Cerebellar cortex (tissue), 1 donor: ENCODE measurements around the gene PRPF40A.

Source experiments
- DNase-seq: peaks from one replicate; pipeline ENCODE4 v3.0.0-alpha.2; 2015; ENCODE audit warnings: low spot score

Gene PRPF40A

DNA sequence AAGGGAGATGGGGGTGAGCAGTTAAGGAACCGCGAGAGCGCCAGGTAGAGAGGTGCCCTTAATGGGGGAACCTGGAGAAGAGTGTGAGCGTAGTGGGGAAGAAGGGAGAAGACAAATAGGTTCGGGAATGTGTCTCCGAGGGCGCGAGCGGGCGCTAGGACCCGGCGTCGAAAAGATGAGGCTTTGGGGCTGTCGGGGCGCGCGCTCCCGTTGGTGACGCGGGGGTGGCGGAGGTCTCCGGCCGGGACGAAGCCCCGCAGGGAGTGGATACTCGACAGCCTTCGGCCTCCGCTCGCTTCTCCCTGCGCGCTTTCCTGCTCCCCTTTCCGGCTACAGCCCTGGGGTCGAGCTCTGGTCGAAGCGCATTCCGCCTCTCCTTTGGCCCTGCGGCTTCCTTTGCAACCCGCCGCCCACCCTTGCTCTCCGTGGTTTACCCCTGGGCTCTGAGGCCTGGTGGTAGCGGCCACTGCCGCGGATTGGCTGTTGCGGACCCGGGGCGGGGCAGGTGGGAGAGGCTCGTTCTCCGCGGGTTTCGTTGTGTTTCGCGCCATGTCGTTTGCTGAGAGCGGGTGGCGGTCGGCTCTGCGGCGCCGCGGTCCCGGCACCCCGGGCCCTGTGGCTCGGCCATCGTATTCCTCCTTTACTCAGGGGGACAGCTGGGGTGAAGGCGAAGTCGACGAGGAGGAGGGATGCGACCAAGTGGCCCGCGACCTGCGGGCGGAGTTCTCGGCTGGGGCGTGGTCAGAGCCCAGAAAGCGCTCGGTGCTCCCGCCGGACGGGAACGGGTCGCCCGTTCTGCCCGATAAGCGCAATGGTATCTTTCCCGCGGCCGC lies 1.0 kb upstream of the PRPF40A start, which contains the start of gene ARL6IP6:
ARL6IP6 (plus strand) TSS at position 545 of the 833 bp plus-strand sequence; CDS start at position 550, 5 bp downstream.
- peak; percentile 94 for DNase-seq

DNA sequence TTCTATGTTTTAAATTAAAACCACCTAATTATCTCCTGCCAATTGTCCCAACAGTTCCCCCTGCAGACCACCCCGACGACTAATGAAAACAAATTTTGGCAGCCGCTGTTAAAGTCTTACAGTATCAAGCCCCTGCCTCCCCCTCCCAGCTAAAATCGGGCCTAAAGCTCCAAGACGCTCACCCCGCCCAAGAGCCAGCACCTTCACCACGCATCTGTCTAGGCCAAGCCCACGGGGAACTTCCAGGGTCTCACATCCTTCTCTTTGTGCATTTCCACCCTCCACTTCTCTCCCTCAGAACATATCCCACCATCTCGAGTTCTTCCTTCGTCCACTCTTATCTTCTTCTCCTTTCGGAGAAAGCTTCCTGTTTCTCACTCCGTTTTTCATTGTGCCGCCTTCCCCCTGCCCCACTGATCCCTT lies 445 bp downstream of the PRPF40A start:
- no peak for DNase-seq

DNA sequence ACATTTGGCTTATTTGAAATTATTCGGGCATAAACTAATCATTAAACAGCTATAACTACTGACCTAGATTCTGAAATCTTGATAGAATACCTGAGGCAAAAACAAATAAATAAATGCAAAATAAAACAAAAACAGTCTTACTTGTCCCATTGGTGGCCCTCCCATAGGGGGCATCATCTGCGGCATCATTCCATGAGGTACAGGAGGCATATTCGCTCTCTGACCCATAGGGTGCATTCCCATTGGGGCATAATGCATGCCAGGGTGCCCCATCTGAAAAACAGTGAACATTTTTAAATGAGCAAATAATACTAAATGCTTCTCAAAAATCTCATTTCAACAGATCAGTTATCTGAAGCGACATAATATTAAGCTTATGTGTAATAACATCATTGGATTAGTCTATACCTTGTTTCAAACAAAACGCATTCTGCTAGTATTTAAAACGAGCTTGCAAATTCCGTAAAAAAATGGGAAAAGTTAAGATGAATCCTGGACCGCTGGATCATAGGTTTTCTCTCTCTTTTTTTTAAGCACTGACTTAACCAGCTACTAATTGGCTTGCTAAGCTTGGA lies 1.3 kb downstream of the PRPF40A start:
- peak; percentile 35 for DNase-seq

DNA sequence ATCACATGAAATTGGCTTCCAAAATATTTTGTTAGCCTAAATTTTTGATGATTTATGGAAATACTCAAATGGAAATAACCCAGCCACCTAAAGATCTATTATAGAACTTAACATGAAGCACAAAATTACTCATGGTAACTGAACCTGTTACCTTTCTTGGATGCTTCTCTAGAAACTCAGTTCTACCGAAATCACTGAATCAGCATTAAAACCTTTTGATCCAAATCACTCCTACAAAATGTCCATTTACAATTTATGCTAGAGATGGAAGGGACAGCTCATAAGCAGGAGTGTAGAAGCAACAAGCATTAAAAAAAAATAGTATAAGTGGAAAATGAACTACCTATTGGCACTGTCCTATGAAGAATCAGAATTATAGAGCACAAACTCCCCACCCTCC lies 2.1 kb downstream of the PRPF40A start:
- no peak for DNase-seq

DNA sequence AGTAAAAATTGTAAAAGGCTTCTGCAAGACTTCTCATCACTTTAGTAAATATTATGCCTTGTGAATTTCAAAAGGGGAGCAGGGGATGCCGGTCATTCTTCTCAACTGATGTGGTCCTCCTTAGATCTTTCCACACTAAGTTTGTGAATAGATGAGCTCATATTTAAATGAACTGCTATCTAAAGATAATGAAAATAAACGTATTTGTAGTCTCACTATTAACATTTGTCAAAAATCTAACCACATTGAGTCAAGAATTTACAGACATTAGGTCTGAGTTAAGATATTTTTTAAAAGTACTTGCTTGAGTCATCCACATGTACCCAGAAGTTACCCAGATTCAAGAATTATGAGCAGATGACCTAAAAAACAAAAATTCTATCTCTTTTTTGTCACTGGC lies 6.5 kb downstream of the PRPF40A start:
- DNase-seq = no peak

DNA sequence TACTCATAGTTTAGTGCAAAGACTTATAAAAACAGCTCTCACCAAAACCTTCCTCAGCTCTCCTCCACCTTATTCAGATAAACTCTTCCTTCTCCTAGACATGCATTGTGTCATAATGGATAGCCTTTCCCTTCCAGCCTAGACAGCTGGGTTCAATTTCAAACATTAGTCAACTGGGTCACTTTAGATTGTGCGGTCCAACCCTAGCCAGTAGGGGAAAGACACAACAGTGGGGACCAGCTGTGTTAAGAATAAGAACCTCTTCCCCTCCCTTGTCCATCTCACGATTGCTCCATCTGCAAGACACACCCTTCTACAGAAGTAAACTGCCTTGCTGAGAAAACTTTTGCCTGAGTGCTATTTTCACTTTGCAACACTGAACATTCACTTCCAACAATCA lies 8.5 kb downstream of the PRPF40A start:
- no peak for DNase-seq

DNA sequence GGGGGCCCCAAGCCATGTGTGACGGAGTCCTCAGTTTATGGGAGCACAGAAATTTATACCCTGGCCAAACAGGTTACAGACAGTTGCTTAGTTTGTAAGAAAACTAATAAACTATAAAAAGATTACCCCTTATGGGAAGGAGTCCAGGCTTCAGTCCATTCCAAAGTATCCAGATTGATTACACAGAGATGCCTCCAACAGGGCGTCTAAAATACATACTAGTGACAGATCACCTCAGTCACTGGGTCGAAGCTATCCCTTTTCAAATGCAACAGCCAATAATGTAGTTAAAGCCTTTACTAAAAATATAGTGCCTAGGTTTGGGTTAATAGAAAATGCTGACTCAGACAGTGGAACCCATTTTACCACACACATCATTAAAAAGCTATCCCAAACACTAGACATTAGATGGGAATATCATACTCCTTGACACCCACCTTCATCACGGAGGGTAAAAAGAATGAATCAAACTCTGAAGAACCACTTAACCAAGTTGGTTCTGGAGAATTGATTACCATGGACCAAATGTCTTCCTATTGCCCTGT lies 10.7 kb downstream of the PRPF40A start:
- no peak for DNase-seq

DNA sequence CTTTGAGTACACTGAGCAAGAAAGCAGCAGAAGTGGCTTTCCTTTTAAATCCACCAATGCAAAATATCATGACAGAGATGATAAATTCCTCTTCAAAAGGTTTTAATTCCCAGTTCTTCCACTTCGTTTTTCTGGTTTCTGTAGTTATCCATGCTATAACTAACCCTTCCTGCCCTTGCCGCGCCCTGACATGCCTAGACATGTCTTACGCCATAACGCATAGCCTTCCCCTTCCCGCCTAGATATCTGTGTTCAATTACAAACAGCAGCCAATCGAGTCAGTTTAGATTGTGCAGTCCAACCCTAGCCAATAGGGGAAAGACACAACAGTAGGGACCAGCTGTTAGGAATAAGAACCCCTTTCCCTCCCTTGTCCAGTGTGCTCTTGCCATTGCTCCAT lies 16.1 kb downstream of the PRPF40A start:
- DNase-seq = no peak

DNA sequence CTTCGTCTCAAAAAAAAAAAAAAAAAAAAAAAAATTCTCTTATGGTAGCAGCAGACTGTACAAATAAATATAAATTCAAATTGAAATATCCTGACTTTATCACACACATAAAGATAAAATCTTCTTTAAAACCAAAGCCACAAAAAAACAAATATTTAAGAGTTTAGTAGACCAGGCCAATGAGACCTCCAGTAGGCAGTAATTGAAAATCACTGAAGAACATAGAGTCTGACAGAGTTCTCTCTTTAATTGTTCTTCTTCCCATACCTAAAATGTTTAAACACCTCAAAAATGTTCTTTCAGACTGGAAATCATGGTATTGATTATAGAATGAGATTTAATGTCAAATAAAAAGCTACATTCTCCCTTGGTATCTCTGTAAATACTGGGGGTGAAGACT lies 20.8 kb downstream of the PRPF40A start:
- DNase-seq = no peak

DNA sequence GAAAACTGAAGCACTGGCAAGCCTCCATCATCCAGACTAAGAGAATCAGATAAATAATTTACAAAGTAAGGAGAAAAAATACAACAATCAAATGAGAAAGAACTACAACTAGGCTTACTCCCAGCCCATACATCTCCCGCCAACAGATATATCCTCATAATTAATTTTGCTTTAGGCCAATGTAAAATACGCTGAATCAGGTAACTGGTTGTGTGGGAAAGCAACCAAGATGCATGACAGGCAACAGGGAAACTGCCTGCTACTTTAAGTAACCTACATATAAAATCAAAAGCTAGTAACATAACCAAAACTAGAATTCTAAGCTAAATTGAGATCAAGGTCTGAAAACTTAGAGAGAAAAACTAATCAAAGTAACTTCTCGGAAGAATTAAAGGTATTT lies 21.5 kb downstream of the PRPF40A start:
- DNase-seq = no peak

DNA sequence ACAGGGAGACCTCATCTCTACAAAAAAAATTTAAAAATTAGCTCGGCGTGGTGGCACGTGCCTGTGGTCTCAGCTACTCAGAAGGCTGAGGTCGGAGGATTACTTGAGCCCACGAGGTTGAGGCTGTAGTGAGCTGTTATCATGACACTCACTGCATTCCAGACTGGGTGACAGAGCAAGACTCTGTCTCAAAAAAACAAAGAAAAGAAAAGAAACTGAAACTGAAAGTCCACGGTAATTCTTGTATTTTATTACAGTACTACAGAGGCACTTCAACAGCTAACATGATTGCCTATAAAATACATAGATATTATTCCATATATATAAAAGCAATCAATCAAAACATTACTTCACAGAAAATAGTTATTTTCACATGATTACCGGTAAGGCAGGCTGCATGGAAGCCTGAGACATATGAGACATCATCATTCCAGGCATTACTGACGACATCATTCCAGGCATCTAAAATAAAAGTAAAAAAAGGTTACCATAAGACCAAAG lies 23.1 kb downstream of the PRPF40A start:
- no peak for DNase-seq

DNA sequence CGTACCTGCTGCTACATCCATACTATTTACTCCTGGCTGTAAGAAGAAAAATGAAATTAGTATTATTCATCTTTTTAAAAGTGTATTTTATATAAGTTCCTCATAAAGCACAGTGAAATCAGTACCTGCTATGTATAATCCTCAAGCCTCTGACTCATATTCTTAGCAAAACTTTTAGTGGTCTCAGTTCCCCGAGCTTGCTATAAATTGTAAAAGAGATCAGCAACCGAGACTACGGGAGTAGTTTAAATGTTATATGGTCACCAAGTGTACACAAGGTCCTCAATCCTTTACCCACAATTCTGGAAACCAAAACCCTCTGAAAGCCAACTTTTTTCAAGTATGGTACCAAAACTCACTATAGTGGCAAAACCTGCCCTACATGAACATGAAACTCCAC lies 24.2 kb downstream of the PRPF40A start:
- DNase-seq = no peak

DNA sequence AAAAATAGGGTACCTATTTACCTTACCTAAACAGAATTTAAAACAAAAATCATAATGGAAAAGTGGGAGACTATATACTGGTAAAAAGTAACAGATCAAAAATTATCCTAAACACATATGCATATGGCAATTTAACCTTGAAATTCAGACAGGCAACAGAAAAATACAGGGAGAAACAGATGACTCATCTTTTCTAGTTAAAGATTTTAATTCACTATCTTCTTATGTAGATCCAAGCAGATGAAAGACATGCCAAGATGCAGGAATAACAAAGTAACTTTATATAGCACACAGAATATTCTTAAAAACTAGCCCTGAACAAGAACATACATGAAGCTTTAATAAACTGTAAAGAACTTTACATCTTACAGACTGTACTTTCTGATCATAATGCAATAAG lies 30.9 kb downstream of the PRPF40A start:
- no peak for DNase-seq

DNA sequence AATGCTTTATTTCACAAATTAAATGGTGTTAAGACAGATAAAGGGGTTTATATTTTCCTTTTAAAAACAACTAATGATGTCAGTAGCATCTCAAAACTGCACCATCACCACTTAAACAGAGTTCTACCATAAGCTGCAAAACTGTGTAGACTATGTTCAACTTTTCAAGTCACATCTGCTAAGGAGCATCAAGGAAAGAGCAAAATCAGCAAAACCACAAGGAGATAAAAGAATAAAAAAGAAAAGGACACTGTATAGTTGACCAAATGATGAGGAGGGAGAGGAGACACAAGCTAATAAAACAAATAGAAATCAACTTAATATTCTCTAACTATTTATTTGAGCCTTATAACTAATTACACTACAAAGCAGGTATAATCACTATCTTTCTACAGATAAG lies 33.9 kb downstream of the PRPF40A start:
- no peak for DNase-seq

DNA sequence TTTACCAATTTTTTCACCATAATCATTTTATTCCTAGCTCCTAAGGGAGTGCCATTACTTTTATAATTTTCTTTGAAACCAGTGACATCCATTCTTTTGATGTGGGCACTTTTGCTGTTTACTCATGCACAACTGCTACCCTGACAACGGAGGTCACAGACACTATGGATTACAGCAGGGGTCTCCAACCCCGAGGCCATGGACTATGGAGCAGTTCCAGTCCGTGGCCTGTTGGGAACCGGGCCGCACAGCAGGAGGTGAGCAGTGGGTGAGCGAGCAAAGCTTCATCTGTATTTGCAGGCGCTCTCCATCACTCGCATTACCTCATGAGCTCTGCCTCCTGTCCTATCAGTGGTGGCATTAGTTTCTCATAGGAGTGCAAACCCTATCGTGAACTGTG lies 34.6 kb downstream of the PRPF40A start:
- DNase-seq = no peak

DNA sequence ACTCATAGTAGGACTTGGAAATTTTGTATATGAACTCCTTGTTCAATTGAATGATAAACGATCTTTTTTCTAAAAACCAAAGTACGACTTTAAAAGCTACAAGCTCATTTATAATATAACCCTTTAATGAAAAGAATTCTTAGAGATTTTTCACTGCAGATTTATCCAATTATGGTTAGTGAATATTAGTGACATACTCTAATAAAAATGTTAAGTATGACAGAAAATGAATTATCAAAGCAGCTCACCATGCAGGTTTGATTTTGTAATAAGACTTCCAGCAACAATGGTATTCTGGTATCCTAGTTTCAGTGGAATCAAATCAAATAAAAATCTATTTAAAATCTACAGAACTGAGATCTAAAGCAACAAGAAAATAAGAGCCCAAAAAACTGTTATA lies 38.5 kb downstream of the PRPF40A start:
- DNase-seq = no peak

DNA sequence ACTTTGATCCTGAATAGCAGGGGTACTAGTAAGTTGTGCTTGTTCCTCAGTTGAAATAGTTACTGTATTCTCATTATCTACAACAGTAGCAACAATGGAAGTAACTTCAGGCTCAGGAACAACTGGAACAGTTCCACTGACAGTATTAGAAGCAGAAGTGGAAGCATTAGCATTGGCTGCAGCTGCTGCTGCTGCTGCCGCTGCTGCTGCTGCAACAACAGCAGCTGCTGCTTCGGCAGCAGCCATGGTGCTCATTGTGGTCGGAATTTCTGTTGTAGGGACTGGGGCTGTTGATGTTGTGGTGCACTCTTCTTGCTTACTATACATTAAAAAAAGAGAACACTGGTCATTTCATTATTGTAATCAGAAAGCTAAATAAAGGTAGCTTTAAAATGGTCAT lies 40.8 kb downstream of the PRPF40A start:
- no peak for DNase-seq

DNA sequence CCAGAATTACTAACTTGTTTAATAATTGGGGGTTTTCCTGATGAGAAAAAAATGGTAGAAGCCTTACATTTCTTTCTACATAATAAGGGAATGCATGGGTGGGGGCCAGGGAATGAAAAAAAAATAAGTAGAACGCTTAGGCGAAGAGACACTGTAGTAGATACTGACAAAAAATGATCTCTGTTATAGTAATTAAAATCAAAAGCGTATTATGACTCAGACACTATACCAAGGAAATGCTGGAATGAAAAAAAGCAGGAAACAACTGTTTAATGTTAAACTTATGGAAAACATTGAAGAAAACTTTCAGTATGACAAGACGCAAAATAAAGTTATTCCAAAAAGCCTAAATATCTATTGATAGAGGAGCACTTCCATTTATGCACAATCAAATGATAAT lies 42.9 kb downstream of the PRPF40A start:
- DNase-seq = no peak

DNA sequence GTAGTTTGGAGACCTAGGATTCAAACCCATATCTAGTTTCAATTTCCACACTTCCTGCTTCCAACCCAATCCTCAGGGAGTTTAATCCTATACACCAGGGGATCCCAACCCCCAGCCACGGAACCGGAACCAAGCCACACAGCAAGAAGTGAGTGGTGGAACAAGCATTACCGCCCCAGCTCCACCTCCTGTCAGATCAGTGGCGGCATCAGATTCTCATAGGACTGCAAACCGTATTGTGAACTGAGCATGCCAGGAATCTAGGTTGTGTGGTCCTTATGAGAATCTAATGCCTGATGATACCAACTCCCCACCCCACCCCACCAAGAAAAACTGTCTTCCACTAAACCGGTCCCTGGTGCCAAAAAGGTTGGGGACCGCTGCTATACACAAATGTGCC lies 52.5 kb downstream of the PRPF40A start:
- no peak for DNase-seq

DNA sequence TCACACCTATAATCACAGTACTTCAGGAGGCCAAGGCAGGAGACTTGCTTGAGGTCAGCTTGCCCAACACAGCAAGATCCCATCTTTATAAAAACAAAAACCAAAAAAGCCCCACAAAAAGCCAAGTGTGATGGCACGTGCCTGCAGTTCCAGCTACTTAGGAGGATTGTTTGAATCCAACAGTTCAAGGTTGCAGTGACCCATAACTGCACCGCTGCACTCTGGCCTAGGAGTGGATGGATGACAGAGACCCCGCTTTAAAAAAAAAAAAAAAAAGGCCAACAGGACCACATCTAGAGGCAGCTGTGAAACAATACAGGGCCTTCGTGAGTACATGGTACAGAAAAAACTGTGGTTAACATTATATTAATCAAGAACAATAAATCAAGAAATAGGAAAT lies 56.2 kb downstream of the PRPF40A start:
- no peak for DNase-seq

DNA sequence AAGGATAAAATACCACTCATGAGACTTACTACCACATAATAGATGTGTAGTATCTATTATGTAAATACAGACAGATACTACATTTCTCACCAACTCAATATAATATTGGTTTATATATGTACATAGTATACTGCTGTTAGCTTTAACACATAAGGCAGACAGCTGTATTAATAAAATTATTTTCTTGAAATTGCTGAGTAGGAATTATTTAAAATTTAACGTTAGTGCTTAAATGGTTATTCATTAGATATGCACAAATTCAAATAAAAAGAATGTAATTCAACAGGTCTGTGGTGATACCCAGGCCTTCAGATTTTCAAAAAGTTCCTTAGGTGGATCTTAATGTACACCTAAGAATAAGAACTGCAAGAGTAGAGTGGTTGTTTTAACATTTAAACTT lies 59.0 kb downstream of the PRPF40A start:
- no peak for DNase-seq

DNA sequence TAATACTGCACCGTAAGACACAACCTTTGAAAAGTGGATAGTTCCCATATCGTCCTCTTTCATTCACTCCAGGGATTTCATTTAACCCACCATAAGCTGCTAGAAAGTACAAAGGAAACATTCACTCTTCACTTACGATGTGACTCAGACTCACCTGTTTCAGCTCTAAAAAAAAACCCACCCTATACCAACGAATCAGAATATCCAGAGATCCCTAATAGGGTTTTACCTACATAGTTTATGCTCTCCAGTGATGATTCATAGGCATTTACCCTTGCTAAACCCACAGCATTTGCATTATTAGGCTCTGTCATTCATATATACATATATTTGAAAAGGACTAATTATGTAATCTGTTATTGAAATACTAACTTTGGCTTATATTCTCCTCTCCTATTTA lies 60.2 kb downstream of the PRPF40A start:
- no peak for DNase-seq

DNA sequence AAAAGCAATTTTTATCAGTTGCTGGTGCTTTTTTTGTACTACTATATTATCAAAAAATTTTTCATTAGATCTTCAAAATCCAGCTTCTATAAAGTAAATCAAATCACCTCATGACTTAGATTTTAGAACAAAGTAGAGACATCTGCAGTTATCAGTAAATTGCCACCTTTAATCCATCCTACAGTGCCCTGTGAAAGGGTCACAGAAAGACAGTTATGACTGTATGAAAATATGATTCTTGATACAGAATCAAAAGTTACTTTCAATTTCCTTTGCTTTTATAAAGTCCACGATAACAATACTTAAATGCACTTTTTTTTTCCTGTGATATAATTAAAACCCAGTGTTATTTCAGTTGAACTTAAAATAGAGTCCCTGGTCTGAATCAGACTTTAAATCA lies 61.4 kb downstream of the PRPF40A start:
- no peak for DNase-seq
